CD4-positive, CD25-positive, alpha-beta regulatory T cell (primary cell): ENCODE results near the gene NUP42. TPM values are rescaled to one million over a fixed set of nuclear protein-coding genes. Genes with fewer than 3 reads are reported as not detected.

Source experiments
- ATAC-seq, 2 donors: fragments of 150-1000 bp; cut with Tn5 transposase; one replicate each; pipeline ENCODE4 v1.10.0; 2021; ENCODE audit warnings: low read depth in 2 of 2, moderate number of reproducible peaks in 2 of 2, moderate library complexity in 1 of 2
- DNase-seq, 3 donors: peaks; one replicate each; pipeline versions ENCODE4 v3.0.0 to v3.0.0-alpha.2; 2012 to 2022; ENCODE audit warnings: mixed read lengths in 1 of 3
- H3K27ac ChIP-seq: one replicate; pipeline ENCODE4 v1.7.0; 2013; ENCODE audit warnings: mild to moderate bottlenecking, low read length; ENCODE audit not compliant: insufficient read depth, poor library complexity, severe bottlenecking
- H3K27me3 ChIP-seq: one replicate; pipeline ENCODE4 v1.7.0; 2013; ENCODE audit warnings: low read length; ENCODE audit not compliant: control insufficient read depth, insufficient read depth
- H3K36me3 ChIP-seq: one replicate; pipeline ENCODE4 v1.7.0; 2013; ENCODE audit warnings: mild to moderate bottlenecking, low read length, moderate library complexity; ENCODE audit not compliant: control insufficient read depth, insufficient read depth
- H3K4me1 ChIP-seq: 2 replicates; pipeline ENCODE4 v1.7.0; 2013; ENCODE audit warnings: mild to moderate bottlenecking, low read length; ENCODE audit not compliant: insufficient read depth, control insufficient read depth, poor library complexity, severe bottlenecking
- H3K4me3 ChIP-seq: one replicate; pipeline ENCODE4 v1.7.0; 2013; ENCODE audit warnings: low read depth, mild to moderate bottlenecking, low read length, moderate library complexity
- H3K9me3 ChIP-seq, 2 experiments: 1 replicate in 1 of 2; 2 replicates in 1 of 2; pipeline ENCODE4 v1.7.0; 2013; ENCODE audit warnings: low read length in 2 of 2, mild to moderate bottlenecking in 1 of 2, moderate library complexity in 1 of 2; ENCODE audit not compliant: control insufficient read depth in 2 of 2
- H3K27ac Mint-ChIP-seq, 3 donors: one replicate each; pipeline ENCODE4 v1.8.0; 2020 to 2022; ENCODE audit warnings: mild to moderate bottlenecking in 3 of 3, mixed read lengths in 3 of 3, moderate library complexity in 2 of 3
- H3K27me3 Mint-ChIP-seq: one replicate; pipeline ENCODE4 v1.8.0; 2022; ENCODE audit warnings: mild to moderate bottlenecking, mixed read lengths
- H3K36me3 Mint-ChIP-seq: one replicate; pipeline ENCODE4 v1.8.0; 2020; ENCODE audit warnings: mixed read lengths
- H3K4me1 Mint-ChIP-seq, 4 donors: one replicate each; pipeline ENCODE4 v1.8.0; 2020 to 2022; ENCODE audit warnings: mixed read lengths in 4 of 4, mild to moderate bottlenecking in 1 of 4
- H3K4me3 Mint-ChIP-seq, 4 donors: one replicate each; pipeline ENCODE4 v1.8.0; 2020 to 2022; ENCODE audit warnings: mild to moderate bottlenecking in 4 of 4, mixed read lengths in 4 of 4, moderate library complexity in 3 of 4
- H3K9me3 Mint-ChIP-seq, 7 donors: one replicate each; pipeline ENCODE4 v1.8.0; 2020 to 2022; ENCODE audit warnings: mixed read lengths in 7 of 7, mild to moderate bottlenecking in 3 of 7, moderate library complexity in 2 of 7
- polyA plus RNA-seq, 4 donors: library from polyadenylated mRNA; unstranded; fragments of 300-500 nt; fragmentation: Illumina TruSeq; gene quantifications; one replicate each; pipeline ENCODE4 v1.2.3, GENCODE V29; 2021
- total RNA-seq: library from RNA; stranded (reverse); gene quantifications from one replicate; pipeline ENCODE4 v1.2.3, GENCODE V29; 2022

The NUP42 gene
- total and polyA plus RNA-seq, 5 donors from 2014 or later, result 25.6 to 55.6 (median 36.3) TPM

GRCh38 chr7:23249486-23249885 lies 67.6 kb downstream of the NUP42 start:
- H3K27me3 ChIP-seq, result peaks cover 39% of the 10 kb centered on the region
- no peaks in the 10 kb centered on the region for H3K4me1 ChIP-seq
- no peaks in the 10 kb centered on the region for H3K9me3 ChIP-seq
- Mint-ChIP-seq H3K4me1 (peaks cover 0 to 3% (median 0%) of the 10 kb centered on the region in 4 donors), H3K9me3 (peaks cover 0 to 15% (median 3%) of the 10 kb centered on the region in 7 donors), H3K36me3 (no peaks in the 10 kb centered on the region), H3K4me3 (no peak overlapping the region), H3K27me3 (peaks cover 84% of the 10 kb centered on the region), H3K27ac (no peak overlapping the region)
- no peak for ATAC-seq
- H3K4me3 ChIP-seq, result no peak overlapping the region
- no peak for DNase-seq
- H3K36me3 ChIP-seq, result no peaks in the 10 kb centered on the region
- H3K27ac ChIP-seq, result no peak overlapping the region

Other genes starting within 250 kb of the NUP42 start
- gene HYCC1, start 167.9 kb upstream of the NUP42 start, total RNA-seq, result 38.6 TPM
- 10 to 100 TPM; 12.8 to 19.7 (median 15.5) TPM for gene HYCC1, start 167.9 kb upstream of the NUP42 start, polyA plus RNA-seq
- gene KLHL7, start 76.3 kb upstream of the NUP42 start, total RNA-seq, result 19.7 TPM
- 10 to 100 TPM; 24.8 to 32.4 (median 27.5) TPM for gene KLHL7, start 76.3 kb upstream of the NUP42 start, polyA plus RNA-seq
- not detected for gene GPNMB, start 64.7 kb downstream of the NUP42 start, total RNA-seq
- gene GPNMB, start 64.7 kb downstream of the NUP42 start, polyA plus RNA-seq, result under 1 TPM in 1 of 4 donors, not detected in 3; 0.66 TPM
- gene MALSU1, start 117.3 kb downstream of the NUP42 start, total RNA-seq, result 34.3 TPM
- gene MALSU1, start 117.3 kb downstream of the NUP42 start, polyA plus RNA-seq, result 10 to 100 TPM; 72.6 to 86.2 (median 80.6) TPM